ENCODE results near the gene KRT74. TPM values are rescaled to one million over a fixed set of nuclear protein-coding genes. Genes with fewer than 3 reads are reported as not detected.

The KRT74 gene
- total RNA-seq, 1 experiment from 2014 or later, result not detected

GRCh38 chr12:52537101-52537500, 36.5 kb downstream of the KRT74 start:
- DNase-seq (ENCODE audit: low spot score), result no peak

DNA sequence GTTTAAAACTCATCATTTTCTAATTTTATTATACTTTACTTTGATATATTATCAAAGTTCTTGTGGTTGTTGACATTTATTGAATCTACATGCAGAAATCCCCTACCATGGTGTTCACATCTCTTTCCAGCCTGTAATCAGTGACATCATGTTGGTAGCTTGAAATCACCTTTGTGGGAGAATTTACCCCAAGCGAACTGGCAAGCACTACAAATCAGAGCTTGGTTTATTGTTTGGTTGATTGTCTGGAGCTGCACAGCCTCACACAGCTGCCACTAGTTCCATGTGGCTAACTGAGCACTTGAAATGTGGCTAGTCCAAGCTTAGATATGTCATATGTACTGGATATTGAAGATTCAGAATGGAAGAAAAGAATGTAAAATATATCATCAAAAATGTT, 38.1 kb downstream of the KRT74 start:
- no peak for DNase-seq (ENCODE audit: low spot score)

DNA sequence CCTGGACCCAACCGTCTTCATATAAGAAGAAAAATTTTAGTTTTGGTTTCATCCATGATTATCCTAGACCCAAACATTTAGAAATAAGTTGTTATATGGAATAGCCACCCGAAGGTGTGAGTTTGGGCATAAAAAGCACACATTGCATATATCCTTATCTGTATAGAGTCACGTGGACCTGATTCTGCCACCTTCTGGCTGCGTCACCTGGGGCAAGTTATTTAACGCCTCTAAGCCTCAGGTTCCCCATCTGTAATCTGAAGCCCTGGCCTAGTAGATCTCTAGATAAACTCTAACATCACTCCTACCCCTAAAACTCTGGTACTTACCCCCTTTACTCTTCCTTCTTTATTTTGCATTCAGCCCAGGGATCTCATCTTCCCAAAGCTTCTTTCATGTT, 39.2 kb downstream of the KRT74 start:
- no peak for DNase-seq (ENCODE audit: low spot score)

GRCh38 chr12:52533686-52534470, 39.8 kb downstream of the KRT74 start:
- no peak for DNase-seq (ENCODE audit: low spot score)

GRCh38 chr12:52532636-52533035, 41.0 kb downstream of the KRT74 start:
- DNase-seq (ENCODE audit: low spot score), result no peak

GRCh38 chr12:52531566-52532300, 41.9 kb downstream of the KRT74 start:
- DNase-seq (ENCODE audit: low spot score), result no peak

- no peak for DNase-seq (ENCODE audit: low spot score)
These were observed 42.7 kb downstream of the KRT74 start for GRCh38 chr12:52530905-52531304.

DNA sequence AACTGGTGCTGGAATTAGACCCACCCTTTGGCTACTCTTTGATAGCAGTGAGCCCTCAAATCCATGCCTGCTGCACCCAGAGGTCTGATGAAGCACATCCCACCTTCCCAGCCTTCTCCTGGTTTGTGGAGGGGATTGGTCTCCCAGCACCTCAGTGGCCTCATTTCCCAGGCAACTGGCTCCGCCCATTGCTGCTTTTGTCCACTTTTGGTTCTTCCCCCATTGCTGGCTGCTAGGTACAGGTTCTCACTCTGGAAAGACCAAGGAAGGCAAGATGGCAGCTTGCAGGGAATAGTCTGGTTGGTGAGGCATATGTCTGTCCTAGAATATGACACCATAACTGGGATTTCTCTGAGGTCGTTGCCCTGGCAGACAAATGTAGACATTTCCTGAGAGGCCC, 43.3 kb downstream of the KRT74 start:
- no peak for DNase-seq (ENCODE audit: low spot score)

- DNase-seq (ENCODE audit: low spot score), result no peak
These were observed 43.8 kb downstream of the KRT74 start for GRCh38 chr12:52529846-52530245.

DNA sequence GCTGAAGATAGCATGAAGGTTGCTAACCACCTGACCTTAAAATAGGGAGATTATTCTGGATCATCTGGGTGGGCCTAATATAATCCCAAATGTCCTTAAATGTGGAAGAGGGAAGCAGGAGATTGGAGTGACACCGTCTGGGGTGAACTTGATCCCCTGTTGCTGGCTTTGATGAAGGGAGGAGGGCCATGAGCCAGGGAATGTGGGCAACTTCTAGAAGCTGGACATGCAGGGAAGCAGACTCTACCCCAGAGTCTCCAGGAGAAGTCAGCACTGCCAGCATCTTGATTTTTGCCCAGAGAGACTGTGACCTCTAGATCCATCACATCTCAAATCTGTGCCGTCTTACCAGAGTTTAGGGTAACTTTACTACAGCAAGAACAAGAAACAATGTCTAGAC, 44.2 kb downstream of the KRT74 start:
- no peak for DNase-seq (ENCODE audit: low spot score)

DNA sequence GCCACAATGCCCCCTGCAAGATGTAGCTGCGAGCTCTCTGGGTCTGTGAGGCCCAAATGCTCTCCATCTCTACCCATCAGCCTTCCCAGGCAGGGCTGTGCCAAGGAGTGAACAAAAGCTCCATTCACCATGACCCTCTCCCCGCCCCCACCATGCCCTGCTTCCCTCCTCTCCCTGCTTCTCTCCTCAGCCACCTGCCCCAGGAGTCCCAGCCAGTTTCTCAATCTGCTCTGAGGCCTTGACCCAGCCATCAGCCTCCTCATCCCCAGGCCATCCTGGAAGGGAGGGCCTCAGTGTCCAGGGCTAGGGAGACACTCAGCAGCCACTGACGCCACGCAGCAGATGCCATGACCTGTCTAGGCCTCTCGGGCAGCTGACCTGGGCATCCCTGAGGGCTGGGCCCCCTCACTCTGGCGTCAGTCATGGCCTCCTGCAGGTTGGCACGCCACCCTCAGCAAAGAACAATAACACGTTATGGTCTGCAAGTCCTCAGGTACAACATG, 45.0 kb downstream of the KRT74 start:
- no peak for DNase-seq (ENCODE audit: low spot score)

DNA sequence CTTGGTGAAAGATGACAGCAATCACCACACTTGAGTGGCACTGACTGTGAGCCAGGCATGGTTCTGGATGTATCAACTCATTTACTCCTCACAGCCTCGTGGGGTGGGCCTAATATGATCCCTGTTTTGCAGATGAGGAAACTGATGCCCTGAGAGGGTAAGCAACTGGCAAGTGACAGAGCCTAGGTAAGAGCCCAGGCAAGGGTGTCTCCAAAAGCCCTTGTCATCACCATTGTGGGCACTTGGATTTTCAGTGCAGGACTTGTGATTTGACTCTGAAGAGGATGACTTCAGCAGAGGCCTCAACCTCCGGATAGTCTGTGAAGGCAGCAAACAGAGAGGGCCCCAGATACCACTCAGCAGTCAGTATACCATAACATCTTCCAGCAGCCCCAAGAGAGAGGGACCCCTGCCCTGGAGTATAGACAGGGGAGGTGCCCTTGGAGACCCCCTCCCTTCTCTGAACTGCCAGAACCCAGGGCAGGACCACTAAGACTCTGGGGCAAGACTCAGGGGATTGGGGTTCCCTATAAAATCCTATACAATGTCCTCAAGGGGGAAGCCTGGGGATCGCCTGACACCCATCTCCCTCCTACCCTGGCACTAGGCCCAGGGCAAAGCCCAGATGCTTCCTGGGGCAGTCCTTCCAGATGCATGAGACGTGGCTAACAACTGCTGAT, 46.4 kb downstream of the KRT74 start:
- DNase-seq (ENCODE audit: low spot score), result no peak

DNA sequence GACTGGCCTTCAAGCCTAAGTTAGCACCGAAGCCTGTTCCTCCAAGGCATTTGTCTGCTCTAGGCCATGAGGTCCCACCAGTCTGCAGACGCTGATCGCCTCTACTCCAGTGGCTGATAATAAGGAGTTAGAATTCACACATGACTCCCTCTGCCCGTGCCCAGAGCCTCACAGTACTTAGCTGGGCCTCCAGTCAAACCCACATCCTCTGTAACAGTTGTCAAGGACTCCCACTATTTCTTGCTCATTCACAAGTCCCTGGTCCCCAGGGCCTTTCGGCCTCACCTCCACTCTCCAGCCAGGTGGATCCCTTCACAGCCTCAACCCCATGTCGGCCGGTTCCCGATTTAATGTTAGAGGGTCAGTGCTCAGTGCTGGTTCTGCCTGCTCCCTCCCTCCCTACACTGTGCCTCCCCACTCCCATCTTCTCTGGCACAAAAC, 47.1 kb downstream of the KRT74 start:
- DNase-seq (ENCODE audit: low spot score), result no peak

- no peak for DNase-seq (ENCODE audit: low spot score)
These were observed 47.8 kb downstream of the KRT74 start for GRCh38 chr12:52525661-52526499.

GRCh38 chr12:52524898-52525591, 48.6 kb downstream of the KRT74 start:
- peak; percentile 27 for DNase-seq (ENCODE audit: low spot score)

GRCh38 chr12:52524241-52524897, 49.3 kb downstream of the KRT74 start:
- DNase-seq (ENCODE audit: low spot score), result no peak

- DNase-seq (ENCODE audit: low spot score), result peak; percentile 58
These were observed 49.8 kb downstream of the KRT74 start for GRCh38 chr12:52523824-52524223.

DNA sequence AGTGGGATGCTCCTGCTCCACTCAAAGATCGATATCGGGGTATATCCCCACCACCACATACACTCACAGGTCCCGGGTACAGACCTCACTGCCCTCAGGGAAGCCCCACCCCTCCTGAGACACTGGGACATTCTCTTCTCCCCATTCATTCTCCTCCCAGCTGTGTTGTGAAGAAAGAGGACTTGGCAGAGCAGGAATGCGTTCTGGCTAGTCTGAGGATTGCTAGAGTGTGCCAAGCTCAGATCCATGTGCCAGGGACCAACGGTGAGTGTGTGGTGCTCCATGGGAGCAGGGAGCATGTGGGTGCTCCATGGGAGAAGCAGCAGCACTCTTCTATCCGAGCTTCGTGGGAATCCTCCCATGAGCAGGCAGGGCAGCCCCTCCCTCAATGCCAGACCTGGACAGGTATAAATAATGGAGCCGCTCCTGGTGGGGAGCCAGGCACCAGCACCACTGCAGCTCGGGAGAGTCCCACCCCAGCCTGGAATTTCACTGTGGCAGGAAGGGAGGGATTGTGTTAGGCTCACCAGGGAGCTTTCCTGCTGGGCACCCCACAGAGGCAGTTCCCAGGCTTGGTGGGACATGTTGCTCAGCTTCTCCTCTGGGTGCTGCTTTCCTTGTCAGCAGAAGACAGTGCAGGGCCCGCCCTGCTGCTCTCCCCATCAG, 51.2 kb downstream of the KRT74 start:
- DNase-seq (ENCODE audit: low spot score), result peak; percentile 85

- DNase-seq (ENCODE audit: low spot score), result no peak
These were observed 51.9 kb downstream of the KRT74 start for GRCh38 chr12:52521568-52522266.
